HCT116 (cell line): ENCODE data around the gene SPATS2L.
A peak's percentile ranks its signal among the peaks of the same experiment; 100 is the strongest.

Source experiments
- CEBPB ChIP-seq: IDR thresholded peaks from 2 replicates; pipeline ENCODE4 v1.6.1; 2012; ENCODE audit warnings: low read depth
- EZH2 ChIP-seq: fragments of 200-600 bp; sonication (generic); IDR thresholded peaks from 2 replicates; pipeline ENCODE4 v1.6.1; 2017; ENCODE audit warnings: antibody characterized with exemption, mixed run types
- POLR2A ChIP-seq: IDR thresholded peaks from 2 replicates; pipeline ENCODE4 v1.7.0; 2011; ENCODE audit warnings: borderline replicate concordance; ENCODE audit not compliant: insufficient read depth, insufficient read length; ENCODE audit errors: extremely low read depth
- RAD21 ChIP-seq: IDR thresholded peaks from 2 replicates; pipeline ENCODE4 v1.6.1; 2012; ENCODE audit warnings: low read depth, mild to moderate bottlenecking
- SIN3A ChIP-seq: IDR thresholded peaks from 2 replicates; pipeline ENCODE4 v1.6.1; 2012; ENCODE audit warnings: low read depth
- YY1 ChIP-seq: IDR thresholded peaks from 2 replicates; pipeline ENCODE4 v1.6.1; 2011; ENCODE audit warnings: low read length, low read depth, moderate library complexity, mild to moderate bottlenecking; ENCODE audit not compliant: insufficient replicate concordance; ENCODE audit errors: extremely low read depth
- ZFX ChIP-seq: fragments of 450-650 bp; IDR thresholded peaks from 2 replicates; pipeline ENCODE4 v1.6.1; 2017
- TF ChIP-seq, protein P1 (sequence below), 3 experiments: fragments of 200-600 bp in 1 of 3; sonication (generic) in 1 of 3; IDR thresholded peaks in 2 of 3; conservative IDR thresholded peaks in 1 of 3; 2 replicates each; pipeline ENCODE4 v1.5.1; 2012 to 2017; ENCODE audit warnings: low read depth in 2 of 3, low read length in 2 of 3, antibody characterized with exemption in 1 of 3, borderline replicate concordance in 1 of 3, control low read depth in 1 of 3, mild to moderate bottlenecking in 1 of 3, mixed read lengths in 1 of 3, mixed run types in 1 of 3, moderate library complexity in 1 of 3; ENCODE audit not compliant: insufficient read depth in 1 of 3

DNA sequence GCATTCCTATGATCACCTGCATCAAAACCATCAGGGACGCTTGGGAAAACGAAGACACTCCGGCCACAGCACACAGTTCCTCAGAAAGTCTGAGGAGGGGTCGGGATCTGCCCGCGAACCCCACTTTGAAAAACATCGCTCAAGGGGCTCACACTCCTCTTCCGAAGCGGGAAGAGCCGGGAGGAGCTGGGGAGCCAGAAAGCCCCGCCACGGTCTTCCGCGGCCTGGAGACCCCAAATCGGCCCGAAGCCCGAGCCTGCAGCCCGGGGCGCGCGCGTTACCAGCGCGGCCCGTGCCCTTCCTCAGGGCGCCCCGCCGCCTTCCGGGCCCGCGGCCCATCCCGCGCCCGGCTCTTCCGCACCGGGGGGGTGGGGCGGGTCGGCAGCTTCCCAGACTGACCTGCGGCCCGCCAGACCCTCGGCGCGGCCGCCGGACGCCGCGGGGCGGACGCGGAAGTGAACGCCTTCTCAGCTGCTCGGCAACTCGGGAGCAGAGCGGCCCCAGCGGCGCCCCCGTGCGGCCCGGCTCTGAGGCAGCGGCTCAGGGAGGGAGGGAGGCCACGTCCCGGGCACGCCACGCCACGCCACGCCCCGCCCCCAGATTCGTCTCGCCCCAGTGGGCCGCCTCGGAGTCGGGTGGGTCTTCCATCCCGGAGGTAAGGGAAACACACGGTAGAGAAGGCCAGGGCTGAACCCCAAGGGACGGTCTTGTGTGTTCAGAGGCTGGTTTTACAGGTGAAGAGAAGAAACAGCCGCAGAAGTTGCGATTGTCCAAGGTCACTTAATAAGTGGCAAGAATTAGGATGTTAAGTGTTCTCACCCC, 203.3 kb downstream of the SPATS2L start, which contains the start of gene KCTD18:
- TF ChIP-seq POLR2A (no peak), SIN3A (peak; percentile 80; the same call in 1 of the 2 replicates), ZFX (peak; percentile 90), RAD21 (peak; percentile 53), CEBPB (no peak), EZH2 (no peak), YY1 (no peak)
- TF ChIP-seq, protein P1, sequence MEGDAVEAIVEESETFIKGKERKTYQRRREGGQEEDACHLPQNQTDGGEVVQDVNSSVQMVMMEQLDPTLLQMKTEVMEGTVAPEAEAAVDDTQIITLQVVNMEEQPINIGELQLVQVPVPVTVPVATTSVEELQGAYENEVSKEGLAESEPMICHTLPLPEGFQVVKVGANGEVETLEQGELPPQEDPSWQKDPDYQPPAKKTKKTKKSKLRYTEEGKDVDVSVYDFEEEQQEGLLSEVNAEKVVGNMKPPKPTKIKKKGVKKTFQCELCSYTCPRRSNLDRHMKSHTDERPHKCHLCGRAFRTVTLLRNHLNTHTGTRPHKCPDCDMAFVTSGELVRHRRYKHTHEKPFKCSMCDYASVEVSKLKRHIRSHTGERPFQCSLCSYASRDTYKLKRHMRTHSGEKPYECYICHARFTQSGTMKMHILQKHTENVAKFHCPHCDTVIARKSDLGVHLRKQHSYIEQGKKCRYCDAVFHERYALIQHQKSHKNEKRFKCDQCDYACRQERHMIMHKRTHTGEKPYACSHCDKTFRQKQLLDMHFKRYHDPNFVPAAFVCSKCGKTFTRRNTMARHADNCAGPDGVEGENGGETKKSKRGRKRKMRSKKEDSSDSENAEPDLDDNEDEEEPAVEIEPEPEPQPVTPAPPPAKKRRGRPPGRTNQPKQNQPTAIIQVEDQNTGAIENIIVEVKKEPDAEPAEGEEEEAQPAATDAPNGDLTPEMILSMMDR (IDR thresholded peaks at IDR 0.05 in 2 of 3, conservative IDR thresholded peaks at IDR 0.05 in 1 of 3; ENCODE audit: borderline replicate concordance in 1 of 3, insufficient read depth in 1 of 3, low read depth in 2 of 3, low read length in 2 of 3) = peak; percentile 52 to 84 (median 66)
